GM21786 (cell line): ENCODE measurements around the gene BABAM2.

Source experiments
- ATAC-seq: cut with Tn5 transposase; IDR thresholded peaks from one replicate; pipeline ENCODE4 v1.9.1; 2021; ENCODE audit not compliant: unreplicated experiment

The BABAM2 gene

DNA sequence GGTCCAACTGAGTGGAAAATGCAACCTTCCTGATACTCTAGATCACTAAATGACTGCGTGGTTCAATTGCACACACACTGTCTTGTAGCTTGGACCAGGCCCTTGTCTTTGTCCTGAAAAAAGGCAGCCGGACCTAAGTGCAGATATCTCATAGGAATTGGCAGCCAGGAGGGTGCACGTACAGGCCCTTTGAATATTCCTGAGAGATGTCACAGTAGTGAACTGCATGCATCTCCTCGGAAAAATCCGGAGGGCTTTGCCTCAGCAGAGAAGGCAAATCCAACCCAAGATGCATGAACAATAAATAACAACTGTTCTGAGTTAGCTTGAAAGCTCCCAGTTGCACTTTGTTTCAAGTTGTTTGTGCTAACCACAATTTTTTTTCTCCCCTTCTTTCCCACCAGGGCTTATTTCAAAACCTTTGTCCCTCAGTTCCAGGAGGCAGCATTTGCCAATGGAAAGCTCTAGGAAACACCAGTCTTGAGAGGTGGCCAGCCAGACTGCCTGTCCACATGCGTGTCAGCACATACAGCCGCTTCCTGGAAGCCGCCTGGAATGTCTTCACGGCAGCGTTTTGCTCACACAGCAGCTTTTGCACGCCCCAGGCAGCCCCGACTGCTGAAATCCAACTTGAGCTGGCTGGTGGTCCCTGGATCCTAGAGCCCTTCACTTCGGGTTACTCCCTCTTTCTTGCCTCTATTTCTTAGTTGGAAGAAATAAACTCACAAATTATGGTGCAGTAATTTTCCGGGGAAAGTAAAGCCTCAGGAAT is 447.7 kb downstream of the BABAM2 start:
- no peak for ATAC-seq

DNA sequence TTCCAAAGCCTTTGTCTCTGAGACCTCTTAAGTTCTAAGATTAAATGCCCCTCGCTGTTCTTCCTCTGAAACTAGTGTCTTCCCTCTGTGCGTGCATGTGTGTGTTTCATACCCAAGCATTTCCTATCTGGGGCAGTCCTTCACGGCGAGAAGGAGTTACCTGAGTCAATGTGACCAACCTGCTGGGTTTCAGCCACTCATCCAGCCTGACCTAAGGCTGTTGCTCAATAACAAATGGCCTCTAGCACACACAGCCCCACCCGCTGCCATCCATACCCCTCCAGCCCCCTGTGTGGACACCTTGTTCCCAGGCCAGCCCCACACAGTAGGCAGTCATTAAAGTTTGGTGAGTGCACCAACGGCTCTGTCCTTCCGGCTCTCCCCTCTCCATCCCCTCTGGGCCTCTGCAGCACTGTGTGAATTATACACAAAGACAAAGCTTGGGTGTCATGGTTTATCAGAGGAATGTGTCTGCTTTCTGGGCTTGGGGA is 448.3 kb downstream of the BABAM2 start:
- no peak for ATAC-seq

DNA sequence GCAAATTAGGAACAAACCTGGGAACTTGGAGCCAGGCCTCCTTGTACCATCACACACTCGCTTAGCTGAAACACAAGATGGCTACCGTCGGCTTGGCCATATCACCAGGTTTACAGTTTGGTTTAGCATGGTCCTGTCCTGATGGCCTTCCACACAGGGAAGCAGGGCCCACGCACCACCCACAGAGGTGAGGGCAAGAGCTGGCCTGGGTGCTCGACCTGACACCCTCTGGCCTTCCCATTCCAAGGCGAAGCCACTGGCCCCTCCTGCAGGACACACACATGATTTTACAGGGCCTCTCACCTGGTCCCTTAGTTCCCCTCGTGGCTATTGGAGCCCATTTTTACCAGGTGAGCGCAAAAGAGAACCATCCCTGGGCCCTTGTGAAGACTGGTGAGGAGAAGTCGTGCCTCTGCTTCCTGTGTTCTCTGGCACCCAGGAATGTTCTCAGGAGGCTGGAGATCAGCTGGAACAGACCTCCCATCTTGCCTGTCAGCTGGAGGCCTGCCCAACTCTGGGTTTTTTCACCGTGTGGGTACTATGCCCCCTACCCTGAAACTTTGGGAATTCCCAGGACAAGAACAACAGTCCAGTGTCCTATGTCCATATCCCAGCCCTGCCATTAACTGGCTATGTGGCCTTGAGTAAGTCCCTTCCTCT is 449.1 kb downstream of the BABAM2 start:
- ATAC-seq: no peak

DNA sequence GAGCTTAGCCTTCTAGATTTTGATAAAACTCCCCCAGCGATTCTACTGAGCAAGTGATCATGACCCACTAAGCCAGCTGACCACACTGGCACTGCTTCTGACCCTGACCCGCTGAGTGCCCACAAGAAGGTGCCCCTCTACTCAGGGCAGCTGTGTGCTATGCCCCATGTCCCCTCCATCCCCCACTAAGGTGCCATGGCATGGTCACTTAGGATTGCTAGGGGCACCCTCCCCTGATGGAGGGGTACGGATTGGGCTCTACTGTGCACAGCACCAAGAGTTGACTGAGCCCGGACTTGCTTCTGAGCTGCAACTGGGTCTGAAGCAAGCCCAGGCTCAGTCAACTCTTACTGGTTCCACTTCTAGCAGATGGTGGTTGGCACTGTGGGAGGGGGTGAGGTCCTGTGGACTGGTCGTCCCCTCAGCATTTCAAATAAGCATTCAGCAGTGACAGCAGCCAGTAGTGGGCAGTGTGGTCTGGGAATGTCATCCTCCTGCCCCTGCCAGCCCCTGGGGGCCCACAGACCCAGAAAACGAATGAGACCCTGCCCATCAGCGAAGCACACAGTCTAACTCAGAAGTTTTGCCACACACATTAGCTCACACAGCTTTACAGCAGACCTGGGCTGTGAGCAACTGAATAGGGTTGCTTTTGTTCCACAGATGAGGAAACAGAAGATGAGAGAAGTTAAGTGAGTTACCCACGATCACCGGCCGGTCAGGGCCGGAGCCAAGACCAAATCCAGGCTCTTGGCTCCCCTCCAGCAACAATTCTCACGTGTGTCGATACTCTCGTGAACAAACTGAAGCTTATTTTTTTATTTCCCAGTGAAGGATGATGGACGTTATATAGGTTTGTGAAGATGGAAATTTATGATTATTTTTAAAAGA is 450.0 kb downstream of the BABAM2 start:
- ATAC-seq: no peak

DNA sequence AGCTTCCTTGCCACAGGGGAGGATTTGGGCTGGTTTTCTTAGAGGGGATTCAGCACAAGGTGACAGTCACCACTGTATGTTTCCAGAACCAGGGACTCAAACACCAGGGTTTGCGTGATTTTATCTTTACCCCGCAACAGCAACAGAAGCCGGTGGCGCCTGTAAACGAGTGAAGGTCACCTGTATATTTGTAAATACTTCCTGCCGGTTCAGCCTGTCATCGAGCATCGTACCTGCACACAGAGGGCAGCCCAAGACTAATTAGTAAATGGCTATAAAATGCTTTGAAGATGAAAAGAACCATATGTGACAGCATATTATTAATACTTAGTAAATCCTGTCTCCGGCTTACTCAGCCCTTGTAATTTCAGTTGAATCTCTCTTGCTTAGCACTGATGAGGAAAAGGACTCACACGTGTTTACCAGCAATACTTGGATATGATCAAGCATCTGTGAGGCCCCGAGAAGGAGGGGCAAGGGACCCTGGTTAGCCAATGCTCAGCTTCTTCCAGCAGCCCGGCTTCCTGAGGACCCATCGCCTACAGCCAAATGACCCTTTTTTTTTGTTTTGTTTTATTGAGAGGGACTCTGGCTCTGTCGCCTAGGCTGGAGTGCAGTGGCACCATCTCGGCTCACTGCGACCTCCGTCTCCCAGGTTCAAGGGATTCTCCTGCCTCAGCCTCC is 450.8 kb downstream of the BABAM2 start:
- ATAC-seq: no peak

DNA sequence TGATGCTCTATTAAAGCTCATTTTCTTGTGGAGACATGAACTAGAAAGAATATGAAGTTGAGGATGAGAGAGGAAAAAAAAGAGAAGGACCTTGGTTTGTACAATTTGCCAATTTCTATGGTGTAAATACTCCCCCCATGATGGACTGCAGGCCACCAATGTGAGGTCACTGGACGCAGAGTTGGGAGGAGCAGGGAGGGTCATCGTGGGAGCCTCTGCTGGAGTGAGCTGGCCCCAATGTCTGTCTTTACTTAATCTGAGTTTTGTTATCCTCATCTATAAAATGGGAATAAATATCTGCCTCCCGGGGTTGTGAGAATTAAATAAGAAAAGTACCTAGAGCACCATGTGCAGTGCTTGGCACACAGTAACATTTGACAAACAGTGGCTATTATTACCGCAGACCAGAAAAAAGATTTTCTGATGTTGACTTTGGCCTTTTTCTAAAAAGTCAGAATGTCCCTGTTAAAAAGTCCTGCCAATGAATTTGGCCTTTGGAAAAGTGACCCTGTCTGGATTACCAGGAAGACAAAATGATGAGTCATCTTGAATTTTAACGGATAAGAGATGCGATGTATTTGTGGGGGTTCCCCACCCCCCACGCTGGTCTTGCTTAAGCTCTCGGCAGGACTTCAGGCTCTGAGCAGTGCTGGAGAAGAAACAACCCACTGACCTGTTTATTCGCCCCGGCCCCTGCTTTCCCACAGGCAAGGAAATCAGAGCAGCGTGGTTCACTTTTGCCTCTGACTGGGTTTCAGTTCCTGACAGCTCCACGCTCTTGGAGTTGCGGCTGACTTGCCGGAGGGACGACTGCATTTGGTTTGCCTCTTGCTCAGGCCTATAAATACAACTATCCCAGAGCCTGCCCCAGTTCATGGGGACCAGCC is 451.8 kb downstream of the BABAM2 start:
- no peak for ATAC-seq

DNA sequence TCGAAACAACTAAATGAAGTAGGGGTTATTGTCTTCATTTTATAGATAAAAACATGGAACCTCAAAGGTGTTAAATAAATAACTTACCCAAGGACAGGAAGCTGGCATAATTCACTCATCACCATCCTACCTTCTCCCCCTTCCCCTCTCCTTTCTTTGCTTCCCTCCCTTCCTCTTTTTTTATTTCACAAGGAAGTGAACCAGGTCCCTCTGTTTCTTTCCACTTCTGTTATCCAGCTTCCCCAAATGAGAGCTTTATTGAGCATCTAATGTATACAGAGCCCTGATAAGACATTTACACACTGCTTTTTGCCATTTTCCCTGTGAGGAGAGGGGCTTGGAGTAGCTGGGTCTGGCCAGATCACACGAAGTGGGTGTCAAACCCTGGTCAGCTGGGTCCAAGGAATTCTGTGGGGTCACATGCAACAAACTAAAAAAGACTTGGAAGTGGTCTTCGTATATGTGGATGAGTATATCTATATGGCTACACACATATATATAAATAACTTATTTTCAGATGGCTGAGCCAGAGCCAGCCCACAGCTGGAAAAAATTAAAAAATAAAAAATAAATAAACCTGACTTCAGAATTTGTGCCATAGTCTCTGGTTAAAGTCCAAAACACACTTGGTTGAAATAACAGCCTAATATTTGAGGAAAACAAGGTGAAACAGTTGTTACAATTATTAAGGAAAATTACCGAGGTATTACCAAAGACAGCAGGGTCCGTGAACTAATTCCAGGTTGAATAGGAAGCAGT is 452.8 kb downstream of the BABAM2 start:
- ATAC-seq: no peak

DNA sequence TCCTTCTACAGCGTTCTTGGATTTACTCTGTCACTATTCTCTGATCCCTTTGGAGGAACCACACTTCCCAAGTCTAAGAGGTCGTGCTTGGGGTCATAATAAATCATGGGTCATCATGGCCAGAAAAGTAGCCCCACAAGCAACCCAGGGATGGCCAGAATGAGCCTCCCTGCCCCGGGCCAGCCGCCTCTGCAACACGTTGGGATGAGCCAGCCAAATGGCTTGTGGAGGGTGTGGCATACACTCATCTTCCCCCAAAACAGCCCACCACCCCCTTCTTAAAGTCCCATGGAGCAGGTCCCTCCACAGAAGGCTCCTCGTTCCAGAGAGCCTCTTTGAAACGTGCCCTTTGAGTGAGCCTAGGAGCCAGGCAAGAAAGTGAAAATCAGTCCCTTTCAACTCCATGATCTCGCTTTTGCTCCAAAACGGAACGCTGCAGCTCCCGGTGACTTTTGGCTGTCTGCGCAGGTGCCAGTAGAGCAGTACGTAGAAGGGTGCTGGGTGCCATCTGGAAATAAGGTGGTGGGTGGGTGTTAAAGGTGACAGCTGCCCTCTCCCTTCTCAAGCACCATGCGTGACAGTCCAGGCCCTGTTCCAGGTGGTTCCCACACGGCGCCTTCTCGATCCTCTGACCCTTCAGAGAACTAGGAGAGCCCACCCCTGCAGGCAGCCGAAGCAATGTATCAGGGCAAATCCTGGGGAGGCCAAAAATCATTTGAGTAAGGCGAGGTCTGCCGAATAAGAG is 453.6 kb downstream of the BABAM2 start:
- no peak for ATAC-seq

DNA sequence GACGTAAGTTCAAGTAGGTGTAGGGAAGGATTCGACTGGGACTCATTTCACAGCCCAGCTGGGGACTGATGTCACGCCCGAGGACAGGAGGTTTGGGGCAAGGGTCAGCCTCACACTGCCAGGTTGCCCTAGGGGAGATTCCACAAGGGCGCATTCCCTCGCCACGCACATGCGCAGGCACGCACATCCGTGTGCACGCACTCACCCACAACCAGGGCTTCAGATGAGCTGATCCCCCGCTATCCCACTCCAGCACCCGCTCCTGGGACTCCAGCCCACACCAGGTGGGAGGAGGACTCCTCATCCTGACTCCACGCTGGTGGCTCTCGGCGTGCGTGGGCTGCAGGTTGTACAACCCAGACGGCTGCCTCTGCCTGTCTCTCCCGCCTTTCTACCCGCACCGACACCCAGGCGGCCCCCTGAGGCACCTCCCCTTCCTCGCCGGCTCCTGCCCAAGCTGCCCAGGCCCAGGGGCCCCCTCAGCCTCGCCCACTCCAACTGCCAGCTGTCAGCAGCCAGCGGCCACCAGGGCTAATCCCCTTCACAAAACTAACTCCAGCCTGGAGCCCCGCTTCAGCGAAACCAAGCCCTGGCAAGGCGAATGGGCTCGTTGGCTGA is 454.3 kb downstream of the BABAM2 start:
- no peak for ATAC-seq

DNA sequence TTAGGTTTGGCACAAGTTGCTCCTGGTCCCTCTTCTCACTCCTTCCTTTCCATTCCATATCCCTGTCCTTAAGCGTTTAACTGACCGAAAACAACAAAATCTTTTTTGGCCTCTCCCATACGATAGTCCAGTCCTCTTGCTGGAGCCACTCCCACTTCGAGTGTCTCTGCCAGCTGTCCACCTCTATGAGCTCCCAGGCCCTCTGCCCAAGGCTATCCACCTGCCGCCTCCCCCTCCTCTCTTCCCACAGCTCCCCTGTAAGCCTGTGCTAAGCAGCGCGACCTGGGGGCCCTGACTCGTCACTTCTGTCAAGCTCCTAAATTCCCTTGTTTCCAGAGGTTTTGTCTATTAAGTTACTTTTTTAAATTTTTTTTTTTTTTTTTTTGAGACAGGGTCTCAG is 455.1 kb downstream of the BABAM2 start:
- ATAC-seq: no peak

DNA sequence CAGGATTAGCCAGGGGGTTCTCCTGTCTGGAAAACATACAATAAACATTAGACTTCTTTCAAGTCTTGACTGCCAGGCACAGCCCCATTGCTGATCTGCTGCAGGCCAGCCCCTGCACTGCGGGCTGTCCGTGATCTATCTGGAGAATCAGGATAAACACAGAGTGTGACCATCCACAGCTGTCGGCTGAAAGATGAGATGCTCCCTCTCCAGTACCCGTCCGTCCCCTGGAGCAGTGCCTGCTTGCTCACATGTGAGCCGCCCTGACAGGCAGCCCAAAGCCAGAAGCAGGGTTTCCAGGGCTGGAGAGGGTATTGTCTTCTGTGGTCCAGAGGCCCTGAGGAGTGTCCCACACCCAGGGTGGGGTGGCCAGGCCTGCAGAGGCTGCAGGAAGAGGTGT is 456.1 kb downstream of the BABAM2 start:
- no peak for ATAC-seq

DNA sequence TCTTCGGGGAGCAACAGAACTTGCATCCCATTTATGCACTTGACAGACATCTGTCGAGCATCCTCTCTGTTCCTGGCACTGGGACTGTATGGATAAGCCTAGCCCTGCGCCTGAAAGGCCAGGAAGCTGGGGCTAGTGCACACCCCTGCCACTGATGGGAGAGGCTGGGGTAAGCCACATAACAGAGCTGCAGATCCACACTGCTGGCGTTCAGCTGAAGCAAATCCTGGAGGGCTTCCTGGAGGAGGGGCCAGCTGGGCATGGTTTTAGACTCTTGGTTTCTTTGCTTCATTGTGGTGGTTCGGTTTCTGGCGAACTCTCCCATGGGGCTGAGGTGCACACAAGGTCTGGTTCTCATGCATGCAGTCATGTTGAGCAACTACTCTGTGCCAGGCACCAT is 456.7 kb downstream of the BABAM2 start:
- ATAC-seq: no peak

DNA sequence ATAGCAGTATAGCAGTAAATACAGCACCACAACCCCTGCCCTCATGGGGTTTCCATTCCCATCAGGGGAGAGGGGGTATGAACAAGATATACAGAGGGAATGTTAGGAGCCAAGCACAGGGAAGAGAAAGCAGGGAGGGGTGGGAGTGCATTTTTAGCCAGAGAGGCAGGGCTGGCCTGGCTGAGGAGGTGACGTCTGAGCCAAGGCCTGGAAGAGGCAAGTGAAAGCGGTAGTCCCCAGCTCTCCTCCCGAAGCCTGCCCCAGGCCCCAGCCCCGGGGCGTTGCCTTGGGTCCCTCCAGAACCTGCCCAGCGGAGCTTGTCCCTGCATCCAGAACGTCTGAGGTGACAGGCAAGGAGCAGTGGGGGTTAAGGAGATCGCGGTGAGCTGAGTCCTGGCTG is 457.1 kb downstream of the BABAM2 start:
- ATAC-seq: no peak

DNA sequence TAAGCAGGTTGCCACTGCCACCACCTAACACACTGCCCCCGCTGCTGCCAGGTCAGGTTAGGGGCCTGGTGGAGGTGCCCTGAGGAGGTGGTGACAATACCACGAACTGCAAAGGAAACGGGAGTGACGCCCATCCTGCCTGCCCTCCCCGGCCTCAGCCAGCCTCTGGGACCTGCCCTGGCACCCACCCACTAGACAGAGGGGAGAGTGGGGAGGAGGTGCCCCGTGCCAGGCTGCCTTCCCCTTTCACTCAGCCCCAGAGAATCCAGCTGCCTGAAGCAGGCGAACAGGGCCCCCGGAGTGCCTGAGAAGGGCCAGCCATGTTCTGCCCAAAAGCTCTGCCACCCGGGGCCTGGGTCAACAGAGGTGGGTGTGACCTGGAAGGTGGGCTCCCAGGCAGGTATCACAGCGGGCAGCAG is 457.6 kb downstream of the BABAM2 start:
- no peak for ATAC-seq

DNA sequence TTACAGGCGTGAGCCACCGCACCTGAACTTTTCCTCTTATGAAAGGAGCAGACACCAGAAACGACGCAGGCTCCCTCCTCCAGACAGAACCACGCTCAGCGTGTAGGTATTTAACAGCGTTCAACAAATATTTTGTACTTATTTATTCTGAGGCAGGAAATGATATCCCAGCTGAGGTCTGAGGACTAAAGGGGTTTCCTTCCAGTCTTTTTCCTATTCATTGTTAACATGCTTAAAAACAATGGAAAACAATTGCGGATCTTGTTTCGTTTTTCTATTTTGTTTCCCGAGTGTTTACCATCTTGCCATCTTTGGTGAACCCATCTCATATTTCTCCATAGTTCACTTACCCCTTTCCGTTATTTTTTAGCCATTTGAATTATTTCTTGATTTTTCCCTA is 458.4 kb downstream of the BABAM2 start:
- ATAC-seq: no peak

DNA sequence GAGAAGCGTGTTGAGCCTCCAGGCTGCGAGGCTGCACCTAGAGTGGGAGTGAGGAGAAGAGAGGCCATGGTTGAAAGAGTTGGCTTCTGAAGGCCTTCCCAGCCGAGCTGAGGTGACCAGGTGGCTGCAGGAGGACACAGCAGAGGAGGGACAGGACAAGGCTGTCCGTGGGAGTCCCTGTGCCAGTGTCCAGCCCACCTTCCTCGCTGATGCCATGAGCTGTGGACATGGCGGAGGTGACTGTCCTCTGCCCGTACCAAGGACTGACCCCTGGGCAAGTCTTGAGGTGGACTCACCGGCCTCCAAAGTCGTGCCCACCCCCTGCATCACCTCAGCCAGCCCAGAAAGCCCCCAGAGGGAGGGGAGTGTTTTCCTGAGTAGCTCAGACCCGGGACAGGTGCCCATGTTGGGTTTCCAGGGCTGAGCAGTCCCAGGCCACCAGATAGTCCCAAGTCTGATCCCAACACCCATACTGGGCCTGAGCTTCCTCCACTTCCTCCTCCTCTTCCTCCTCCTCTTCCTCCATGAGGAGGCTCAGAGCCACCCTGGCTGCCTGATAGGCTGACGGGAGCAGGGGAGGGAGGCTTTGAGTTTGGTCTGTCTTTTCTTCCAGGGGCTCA is 459.1 kb downstream of the BABAM2 start:
- no peak for ATAC-seq

DNA sequence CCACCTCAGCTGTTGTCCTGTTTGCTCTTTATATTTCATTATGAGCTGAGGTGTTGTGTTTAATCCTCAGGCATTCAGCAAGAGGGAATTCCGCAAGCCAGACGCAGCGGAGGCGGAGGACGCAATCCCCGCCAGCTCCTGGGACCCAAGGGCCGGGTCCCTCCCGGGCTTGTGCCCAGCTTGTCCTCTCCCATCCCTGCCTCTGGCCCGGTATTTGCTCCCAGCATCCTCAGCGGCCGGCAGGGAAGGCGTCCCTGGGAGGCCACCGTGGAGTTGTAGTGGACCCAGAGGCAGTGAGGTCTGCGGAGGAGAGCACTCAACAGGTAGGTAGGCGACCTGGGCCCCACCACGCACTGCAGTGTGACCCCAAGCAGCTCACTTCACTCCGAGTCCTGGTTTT is 459.7 kb downstream of the BABAM2 start:
- ATAC-seq: no peak

DNA sequence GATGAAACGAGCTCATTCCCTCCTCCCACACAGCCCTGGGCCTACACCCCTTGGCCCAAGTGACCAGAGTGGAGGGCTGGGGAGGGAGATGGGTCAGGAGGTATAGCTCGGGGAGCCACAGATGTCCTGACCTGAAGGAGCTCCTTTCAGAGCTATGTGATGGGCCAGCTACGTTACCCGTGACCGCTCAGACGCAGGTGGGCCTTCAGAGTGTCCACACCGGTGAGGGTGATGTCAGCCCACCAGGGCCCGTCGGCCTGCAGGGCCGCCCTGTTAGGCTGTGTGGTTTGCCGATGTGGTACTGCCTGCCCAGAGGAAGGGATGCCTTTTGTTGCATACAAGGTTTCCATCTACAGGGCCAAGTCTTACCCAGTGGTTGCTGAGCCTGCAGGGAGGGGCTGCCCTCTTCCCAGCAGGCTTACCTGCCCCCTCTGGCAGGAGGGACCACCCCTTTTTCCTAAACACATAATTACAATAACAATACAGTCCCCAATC is 460.3 kb downstream of the BABAM2 start:
- ATAC-seq: no peak
